NCI-H128 (cell line): ENCODE data around the gene KRTAP9-4.
"Not testable (repeated sequence)": the region's sequence is repeated elsewhere in the genome, so short reads cannot be mapped to it uniquely, and the experiment has no call there.

ENCODE experiments used
- DNase-seq: peaks from one replicate; lab custom pipeline; 2025; ENCODE audit not compliant: unreplicated experiment; lab: John Stamatoyannopoulos, UW

KRTAP9-4 gene, protein sequence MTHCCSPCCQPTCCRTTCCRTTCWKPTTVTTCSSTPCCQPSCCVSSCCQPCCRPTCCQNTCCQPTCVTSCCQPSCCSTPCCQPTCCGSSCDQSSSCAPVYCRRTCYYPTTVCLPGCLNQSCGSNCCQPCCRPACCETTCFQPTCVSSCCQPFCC

GRCh38 chr17:41249637-41250240 is at the start of gene KRTAP9-4:
KRTAP9-4 (plus strand) TSS chr17:41249687; CDS start chr17:41249721, 34 bp downstream.
- DNase-seq: not testable (repeated sequence)

DNA sequence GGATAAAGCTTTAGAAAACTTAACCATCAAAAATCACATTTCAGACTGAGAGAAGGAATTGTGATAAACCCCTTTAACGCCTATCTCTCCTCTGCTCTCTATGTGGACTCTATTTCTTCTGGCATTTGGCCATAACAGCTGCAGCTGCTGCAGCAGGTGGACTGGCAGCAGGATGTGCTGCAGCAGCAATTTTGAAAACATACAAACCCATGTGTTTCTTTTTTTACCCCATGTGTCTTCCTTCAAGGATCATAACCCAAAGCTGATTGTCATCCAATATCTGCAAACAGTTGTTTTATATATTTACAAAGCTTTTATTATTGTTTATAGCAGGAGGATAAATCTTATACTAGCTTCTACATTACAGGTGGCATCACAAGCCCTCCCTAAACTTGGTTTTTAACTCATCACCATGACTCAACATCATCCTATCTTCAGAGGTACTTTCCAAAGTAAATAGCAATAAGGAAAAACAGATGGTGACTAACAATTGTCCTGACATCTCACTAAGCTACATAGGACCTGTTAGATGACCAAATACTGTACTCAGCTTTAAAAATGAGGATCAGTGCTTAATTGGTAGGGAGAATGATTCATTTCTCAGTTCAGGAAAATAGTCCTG is 37.5 kb upstream of the KRTAP9-4 start:
- no peak for DNase-seq

DNA sequence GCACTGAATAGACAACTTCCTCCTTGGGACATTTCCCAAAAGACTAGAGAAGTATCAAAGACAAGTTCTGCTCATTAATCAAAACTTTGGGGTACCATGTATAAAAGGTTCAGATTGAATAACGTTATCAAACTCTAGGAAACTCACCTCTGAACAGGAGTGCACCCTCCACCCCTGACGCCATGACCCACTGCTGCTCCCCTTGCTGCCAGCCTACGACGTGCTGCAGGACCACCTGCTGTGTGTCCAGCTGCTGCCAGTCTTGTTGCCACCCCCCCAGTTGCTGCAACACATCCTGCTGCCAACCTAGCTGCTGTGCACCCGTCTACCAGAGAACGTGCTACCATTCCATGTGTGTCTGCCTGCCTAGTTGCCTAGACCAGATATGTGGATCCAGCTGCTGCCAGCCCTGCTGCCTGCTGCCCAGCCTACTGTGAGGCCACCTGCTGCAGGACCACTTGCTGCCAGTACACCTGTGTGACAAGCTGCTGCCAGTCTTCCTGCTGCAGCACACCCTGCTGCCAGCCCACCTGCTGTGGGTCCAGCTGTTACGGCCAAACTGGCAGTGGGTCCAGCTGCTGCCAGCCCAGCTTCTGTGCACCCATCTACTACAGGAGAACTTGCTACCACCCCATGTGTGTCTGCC is 36.8 kb upstream of the KRTAP9-4 start:
- no peak for DNase-seq

GRCh38 chr17:41215681-41216080 is 33.8 kb upstream of the KRTAP9-4 start:
- no peak for DNase-seq

DNA sequence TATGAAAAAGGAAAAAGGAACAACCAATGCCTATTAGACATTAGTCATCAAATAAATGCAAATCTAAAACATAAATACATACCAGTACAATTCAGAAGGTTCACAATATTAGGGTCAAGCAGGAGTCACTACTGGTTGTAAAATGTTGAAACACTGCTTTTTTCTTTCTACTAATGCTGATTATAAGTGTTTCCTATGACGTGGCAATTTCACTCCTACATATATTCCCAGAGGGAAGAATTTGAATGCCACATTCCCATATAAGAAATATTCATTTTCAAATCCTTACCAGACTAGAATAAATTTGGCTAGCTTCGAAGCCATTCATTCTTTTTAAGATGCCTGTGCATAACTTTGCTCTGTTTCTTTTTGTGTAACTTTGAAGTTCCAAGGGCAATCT is 25.7 kb upstream of the KRTAP9-4 start:
- no peak for DNase-seq

DNA sequence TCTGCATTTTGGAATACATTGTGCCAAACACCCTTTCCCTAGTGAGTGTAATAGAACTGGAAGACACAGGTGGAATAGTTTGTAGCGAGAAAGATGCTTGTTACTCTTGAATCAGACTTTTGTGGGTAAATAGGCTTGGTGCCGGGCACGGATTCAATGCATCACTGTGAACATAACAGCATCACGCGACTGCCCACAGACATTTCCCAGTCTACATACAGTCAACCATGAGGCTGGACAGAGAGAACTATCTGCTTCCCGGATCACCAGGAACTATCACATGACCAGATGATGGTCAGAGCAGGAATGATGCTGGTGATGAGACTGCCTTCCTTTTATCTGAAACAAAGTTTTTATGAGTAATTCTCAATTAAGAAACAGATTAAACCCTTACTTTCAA is 23.4 kb upstream of the KRTAP9-4 start:
- no peak for DNase-seq

DNA sequence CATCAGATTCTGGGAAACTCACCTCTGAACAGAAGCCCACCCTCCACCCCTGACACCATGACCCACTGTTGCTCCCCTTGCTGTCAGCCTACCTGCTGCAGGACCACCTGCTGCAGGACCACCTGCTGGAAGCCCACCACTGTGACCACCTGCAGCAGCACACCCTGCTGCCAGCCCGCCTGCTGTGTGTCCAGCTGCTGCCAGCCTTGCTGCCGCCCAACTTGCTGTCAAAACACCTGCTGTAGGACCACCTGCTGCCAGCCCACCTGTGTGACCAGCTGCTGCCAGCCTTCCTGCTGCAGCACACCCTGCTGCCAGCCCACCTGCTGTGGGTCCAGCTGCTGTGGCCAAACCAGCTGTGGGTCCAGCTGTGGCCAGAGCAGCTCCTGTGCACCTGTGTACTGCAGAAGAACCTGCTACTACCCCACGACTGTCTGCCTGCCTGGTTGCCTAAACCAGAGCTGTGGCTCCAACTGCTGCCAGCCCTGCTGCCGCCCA is 22.8 kb upstream of the KRTAP9-4 start, which contains the start of gene KRTAP9-2:
Gene KRTAP9-2 (plus strand): TSS at position 51 of the 498 bp plus-strand sequence. CDS start 7 bp downstream, at position 58.
- not testable (repeated sequence) for DNase-seq

- DNase-seq: no peak
These were observed 19.4 kb upstream of the KRTAP9-4 start for GRCh38 chr17:41230094-41230493.

DNA sequence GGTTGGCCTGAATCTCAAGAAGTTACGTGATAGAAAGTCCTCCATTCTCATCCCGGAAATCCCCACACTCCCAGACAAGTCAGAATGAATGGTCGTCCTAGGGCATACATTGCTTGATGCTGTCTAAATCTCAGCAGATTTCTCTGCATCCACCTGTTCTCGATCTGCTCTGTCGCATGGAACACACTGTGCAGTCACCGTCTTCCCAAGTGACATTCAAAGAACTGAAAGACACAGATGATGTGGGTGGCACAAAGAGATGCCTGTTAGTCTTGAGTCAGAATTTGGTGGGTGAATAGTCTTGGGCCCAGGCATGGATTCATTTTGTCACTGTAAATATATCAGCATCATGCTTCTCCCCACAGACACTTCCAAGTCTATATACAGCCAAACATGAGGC is 17.8 kb upstream of the KRTAP9-4 start:
- no peak for DNase-seq

DNA sequence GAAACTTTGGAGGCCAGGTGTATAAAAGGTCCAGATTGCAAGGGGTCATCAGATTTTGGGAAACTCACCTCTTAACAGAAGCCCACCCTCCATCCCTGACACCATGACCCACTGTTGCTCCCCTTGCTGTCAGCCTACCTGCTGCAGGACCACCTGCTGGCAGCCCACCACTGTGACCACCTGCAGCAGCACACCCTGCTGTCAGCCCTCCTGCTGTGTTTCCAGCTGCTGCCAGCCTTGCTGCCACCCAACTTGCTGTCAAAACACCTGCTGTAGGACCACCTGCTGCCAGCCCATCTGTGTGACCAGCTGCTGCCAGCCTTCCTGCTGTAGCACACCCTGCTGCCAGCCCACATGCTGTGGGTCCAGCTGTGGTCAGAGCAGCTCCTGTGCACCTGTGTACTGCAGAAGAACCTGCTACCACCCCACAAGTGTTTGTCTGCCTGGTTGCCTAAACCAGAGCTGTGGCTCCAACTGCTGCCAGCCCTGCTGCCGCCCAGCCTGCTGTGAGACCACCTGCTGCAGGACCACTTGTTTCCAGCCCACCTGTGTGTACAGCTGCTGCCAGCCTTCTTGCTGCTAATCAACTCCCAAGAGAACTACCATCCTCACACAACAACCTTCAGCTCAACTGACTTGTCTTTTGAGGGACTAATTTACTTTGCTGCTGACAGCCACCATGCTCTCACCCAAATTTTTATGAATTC is 16.9 kb upstream of the KRTAP9-4 start, which contains the start of gene KRTAP9-3:
Gene KRTAP9-3 (plus strand): TSS at position 51 of the 707 bp plus-strand sequence. CDS start 53 bp downstream, at position 104.
- DNase-seq: not testable (repeated sequence)

GRCh38 chr17:41237116-41237515 is 12.4 kb upstream of the KRTAP9-4 start:
- not testable (repeated sequence) for DNase-seq

- DNase-seq: not testable (repeated sequence)
These were observed 11.5 kb upstream of the KRTAP9-4 start, which contains the start of gene KRTAP9-8 for GRCh38 chr17:41237949-41238437. KRTAP9-8 (plus strand) TSS chr17:41237999; CDS start chr17:41238052, 53 bp downstream.

GRCh38 chr17:41246995-41247787 is 2.3 kb upstream of the KRTAP9-4 start:
- not testable (repeated sequence) for DNase-seq

DNA sequence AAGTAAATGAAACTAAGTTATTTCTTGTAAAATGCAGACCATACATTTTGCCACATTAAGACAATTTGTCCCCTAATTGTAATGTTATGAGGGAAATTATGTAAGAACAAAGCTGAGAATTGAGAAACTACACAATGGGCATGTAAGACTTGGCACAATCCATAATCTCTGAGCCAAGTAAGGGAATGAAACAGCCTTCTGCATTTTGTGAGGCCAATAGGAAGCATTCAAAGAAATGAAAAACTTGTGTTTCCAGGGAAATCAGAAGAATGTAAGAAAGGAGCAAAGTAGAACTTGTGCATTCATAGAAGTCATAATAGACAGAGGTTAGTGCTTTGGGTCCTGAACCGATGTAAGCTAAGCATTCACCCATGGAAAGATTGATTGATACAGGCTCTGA is 1.8 kb downstream of the KRTAP9-4 start:
- no peak for DNase-seq

DNA sequence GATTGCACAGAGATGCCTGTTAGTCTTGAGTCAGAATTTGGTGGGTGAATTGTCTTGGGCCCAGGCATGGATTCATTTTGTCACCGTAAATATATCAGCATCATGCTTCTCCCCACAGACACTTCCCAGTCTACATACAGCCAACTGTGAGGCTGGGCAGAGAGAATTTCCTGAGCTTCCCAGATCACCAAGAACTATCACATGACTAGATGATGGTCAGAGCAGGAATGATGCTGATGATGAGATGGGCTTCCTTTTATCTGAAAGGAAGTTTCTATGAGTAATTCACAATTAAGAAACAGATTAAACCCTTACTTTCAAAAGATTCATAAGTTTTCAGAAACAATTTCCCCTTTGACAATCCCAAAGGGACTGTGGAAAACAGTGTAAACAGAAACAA is 5.4 kb downstream of the KRTAP9-4 start:
- no peak for DNase-seq

DNA sequence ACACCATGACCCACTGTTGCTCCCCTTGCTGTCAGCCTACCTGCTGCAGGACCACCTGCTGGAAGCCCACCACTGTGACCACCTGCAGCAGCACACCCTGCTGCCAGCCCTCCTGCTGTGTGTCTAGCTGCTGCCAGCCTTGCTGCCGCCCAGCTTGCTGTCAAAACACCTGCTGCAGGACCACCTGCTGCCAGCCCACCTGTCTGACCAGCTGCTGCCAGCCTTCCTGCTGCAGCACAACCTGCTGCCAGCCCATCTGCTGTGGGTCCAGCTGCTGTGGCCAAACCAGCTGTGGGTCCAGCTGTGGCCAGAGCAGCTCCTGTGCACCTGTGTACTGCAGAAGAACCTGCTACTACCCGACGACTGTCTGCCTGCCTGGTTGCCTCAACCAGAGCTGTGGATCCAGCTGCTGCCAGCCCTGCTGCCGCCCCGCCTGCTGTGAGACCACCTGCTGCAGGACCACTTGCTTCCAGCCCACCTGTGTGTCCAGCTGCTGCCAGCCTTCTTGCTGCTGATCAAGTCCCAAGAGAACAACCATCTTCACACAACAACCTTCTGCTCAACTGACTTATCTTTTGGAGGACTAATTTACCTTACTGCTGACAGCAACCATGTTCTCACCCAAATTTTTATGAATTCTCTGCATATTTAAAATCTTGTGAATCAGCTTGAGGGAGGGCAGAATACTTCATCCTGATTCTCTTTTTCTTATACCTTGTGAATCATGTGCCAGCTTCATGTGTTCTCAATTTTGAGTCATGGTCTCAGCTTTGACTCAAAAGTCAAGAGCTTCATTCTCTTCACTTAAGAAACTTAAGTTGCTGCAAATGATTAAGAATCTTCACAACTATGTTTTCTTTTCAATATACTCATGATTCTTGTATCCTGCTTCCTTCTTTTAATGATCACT is 6.1 kb downstream of the KRTAP9-4 start, which contains the start of gene KRTAP9-9:
Gene KRTAP9-9 (plus strand): TSS at position 4 of the 910 bp plus-strand sequence.
- DNase-seq: not testable (repeated sequence)

GRCh38 chr17:41256291-41256685 is 6.8 kb downstream of the KRTAP9-4 start:
- no peak for DNase-seq

DNA sequence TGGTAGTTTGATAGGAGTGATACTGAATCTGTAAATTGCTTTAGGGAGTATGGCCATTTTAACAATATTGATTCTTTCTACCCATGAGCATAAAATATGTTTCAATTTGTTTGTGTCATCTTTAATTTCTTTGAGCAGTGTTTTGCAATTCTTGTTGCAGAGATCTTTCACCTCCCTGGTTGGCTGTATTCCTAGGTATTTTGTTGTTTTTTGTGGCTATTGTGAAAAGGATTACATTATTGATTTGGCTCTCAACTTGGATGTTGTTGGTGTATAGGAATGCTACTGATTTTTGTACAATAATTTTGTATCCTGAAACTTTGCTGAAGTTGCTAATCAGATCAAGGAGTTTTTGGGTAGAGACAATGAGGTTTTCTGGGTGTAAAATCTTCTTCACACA is 8.9 kb downstream of the KRTAP9-4 start:
- no peak for DNase-seq

DNA sequence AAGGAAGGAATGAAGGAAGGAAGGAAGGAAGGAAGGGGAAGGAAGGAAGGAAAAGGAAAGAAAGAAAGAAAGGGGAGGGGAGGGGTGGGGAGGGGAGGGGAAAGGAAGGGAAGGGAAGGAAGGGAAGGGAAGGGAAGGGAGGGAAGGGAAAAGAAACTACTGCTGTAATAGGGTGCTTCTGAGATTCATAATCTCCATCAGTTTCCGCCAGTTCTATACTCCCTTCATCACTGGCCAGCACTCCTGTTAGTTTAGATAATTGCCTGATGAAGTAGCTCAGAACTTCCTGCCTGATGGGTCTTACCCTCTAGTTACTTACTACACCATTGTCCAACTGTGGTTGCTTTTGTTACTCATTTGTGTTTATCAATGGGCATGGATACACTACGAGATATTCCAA is 13.7 kb downstream of the KRTAP9-4 start:
- DNase-seq: no peak
